ENCODE data around the gene LIAS. TPM values are rescaled to one million over a fixed set of nuclear protein-coding genes. Genes with fewer than 3 reads are reported as not detected.

LIAS gene
- total RNA-seq, result 6.4 and 8.2 TPM in 2 replicates

GRCh38 chr4:39458505-39459300 is at the start of gene LIAS, which contains the start of gene RPL9:
LIAS (plus strand) TSS chr4:39459056; CDS start chr4:39459118, 62 bp downstream.
RPL9 (minus strand) TSS chr4:39458922; CDS start chr4:39458439, 483 bp downstream.

GRCh38 chr4:39527296-39528060 is 68.6 kb downstream of the LIAS start, which contains the start of gene UGDH:
UGDH (minus strand) TSS chr4:39527439; CDS start chr4:39521512, 5,927 bp downstream.

Other genes with a start within 250 kb of the LIAS start
- gene RFC1, start 92.7 kb upstream of the LIAS start, total RNA-seq, result 63.2 and 93.0 TPM in 2 replicates
- not detected in 2 replicates for gene KLB, start 52.1 kb upstream of the LIAS start, total RNA-seq
- gene RPL9, start 134 bp upstream of the LIAS start, total RNA-seq, result 2,337 and 2,625 TPM in 2 replicates
- gene UGDH, start 68.4 kb downstream of the LIAS start, total RNA-seq, result 665 and 779 TPM in 2 replicates
- gene SMIM14, start 179.8 kb downstream of the LIAS start, total RNA-seq, result 47.9 and 61.6 TPM in 2 replicates
- 18.2 and 19.9 TPM in 2 replicates for gene UBE2K, start 239.1 kb downstream of the LIAS start, total RNA-seq

Data from uterine smooth muscle cell (primary cell).